Fibroblast of pulmonary artery (primary cell): ENCODE measurements around the gene ID2.

ENCODE experiments used
- DNase-seq: peaks from one replicate; pipeline ENCODE4 v3.0.0-alpha.2; 2010; ENCODE audit warnings: low read depth
- H3K4me3 ChIP-seq: replicated peaks from 2 replicates; pipeline ENCODE4 v1.5.1; 2011; ENCODE audit warnings: low read depth, mild to moderate bottlenecking, control low read depth, low read length, moderate library complexity
- CTCF ChIP-seq: IDR thresholded peaks from 2 replicates; pipeline ENCODE4 v1.5.1; 2011; ENCODE audit warnings: mild to moderate bottlenecking, control low read depth, low read length, inconsistent platforms; ENCODE audit errors: missing control alignments

ID2 gene

DNA sequence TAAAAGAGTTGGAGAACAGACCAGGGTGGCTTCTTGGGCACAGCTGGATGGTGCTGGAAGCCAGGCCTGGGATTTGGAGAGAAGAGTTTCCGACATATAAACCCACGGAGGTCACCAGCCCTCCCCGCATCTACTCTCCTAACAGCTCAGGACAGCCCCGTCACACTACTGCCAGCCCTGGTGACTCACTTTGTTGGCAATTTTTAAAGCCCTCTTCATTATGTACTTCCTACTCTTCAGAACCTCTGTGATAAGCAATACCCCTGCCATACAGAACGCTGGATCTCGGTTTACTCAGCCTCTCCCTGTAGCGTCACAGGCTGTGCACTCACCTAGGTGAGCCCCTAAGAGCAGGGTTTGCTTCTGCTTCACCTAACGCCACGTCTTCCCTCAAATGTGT is 48.1 kb downstream of the ID2 start:
- H3K4me3 ChIP-seq = no peak overlapping the region
- no peak for DNase-seq
- TF ChIP-seq CTCF = no peak

DNA sequence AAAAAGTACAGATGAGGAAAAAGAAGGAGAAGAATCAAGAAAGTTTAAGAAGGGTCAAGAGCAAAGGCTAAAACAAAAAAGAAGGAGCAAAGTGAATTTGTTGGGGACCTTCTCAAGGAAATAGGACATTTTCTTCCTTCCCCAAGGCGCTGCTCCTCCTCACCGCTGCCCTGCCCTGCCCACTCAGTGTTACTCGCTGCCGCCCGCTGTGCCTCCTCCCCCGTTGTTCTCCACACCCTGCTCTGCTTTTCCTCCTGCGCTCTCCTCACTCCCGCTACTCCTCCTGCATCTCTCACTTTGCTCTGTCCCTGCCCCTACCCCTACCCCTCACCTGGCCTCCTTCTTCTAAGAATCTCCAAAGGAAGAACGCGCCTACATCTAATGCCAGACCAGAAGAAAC is 50.7 kb downstream of the ID2 start:
- TF ChIP-seq CTCF = no peak
- no peak for DNase-seq
- H3K4me3 ChIP-seq = no peak overlapping the region
